GM18870 (cell line): ENCODE results near the gene MYLK2.
"Not testable (repeated sequence)": the region's sequence is repeated elsewhere in the genome, so short reads cannot be mapped to it uniquely, and the experiment has no call there.

Experiments
- ATAC-seq: cut with Tn5 transposase; IDR thresholded peaks from one replicate; pipeline ENCODE4 v1.9.1; 2021; ENCODE audit warnings: moderate library complexity; ENCODE audit not compliant: unreplicated experiment

The MYLK2 gene

GRCh38 chr20:31815408-31816188 is 3.6 kb upstream of the MYLK2 start:
- no peak for ATAC-seq

GRCh38 chr20:31816221-31816620 is 2.9 kb upstream of the MYLK2 start:
- no peak for ATAC-seq

GRCh38 chr20:31817461-31817860 is 1.7 kb upstream of the MYLK2 start:
- ATAC-seq = no peak

- no peak for ATAC-seq
Observed at GRCh38 chr20:31818376-31818908, 714 bp upstream of the MYLK2 start.

DNA sequence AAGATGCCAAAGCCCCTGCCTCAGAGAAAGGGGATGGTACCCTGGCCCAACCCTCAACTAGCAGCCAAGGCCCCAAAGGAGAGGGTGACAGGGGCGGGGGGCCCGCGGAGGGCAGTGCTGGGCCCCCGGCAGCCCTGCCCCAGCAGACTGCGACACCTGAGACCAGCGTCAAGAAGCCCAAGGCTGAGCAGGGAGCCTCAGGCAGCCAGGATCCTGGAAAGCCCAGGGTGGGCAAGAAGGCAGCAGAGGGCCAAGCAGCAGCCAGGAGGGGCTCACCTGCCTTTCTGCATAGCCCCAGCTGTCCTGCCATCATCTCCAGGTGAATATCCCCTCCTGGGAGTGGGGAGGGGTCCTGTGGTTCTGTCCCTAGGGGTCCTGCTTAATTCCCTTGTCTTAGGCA is 1.1 kb downstream of the MYLK2 start:
- no peak for ATAC-seq

DNA sequence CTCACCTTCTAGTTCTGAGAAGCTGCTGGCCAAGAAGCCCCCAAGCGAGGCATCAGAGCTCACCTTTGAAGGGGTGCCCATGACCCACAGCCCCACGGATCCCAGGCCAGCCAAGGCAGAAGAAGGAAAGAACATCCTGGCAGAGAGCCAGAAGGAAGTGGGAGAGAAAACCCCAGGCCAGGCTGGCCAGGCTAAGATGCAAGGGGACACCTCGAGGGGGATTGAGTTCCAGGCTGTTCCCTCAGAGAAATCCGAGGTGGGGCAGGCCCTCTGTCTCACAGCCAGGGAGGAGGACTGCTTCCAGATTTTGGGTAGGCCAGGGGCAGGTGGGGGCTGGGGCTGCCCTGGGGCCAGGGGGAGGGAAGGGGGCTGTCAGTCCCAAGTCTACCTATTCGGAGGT is 2.3 kb downstream of the MYLK2 start:
- no peak for ATAC-seq

GRCh38 chr20:31822421-31823330 is 3.5 kb downstream of the MYLK2 start:
- ATAC-seq = no peak

GRCh38 chr20:31823360-31824124 is 4.4 kb downstream of the MYLK2 start:
- no peak for ATAC-seq

GRCh38 chr20:31824125-31824485 is 4.9 kb downstream of the MYLK2 start:
- no peak for ATAC-seq

DNA sequence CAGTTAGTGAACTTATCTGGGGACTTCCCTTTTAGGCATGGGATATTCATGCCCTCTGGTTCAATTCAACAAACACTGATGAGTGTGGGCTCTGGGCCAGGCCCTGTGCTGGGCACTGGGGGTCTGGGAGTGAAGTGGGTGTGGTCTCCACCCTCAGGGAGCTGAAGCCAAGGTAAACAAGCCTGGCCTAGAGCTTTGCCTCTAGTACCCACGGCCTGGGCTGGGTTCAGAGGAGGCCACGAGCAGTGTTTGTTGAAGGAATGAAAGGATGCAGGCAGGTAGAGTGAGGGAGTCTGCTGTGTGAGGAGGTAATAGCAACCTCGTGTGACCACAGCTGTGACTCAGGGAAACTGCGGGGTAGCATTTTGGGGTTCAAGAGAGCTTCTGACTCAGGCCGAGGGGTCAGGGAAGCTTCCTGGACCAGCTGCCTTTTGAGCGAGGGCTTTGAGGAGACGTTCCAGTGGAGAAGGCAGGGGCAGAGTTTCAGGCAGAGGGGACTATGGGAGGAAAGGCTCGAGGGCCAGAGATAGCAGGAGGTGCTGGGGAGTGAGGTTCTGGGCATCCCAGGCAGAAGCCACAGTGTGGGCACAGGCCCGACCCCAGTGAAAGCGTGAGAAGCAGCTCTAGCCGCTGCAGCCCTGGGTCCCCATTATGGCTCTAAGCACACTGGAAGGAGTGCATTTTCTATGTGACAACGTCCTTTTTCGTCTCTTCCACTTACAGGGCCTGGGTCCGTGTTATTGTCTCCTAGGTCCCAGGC is 5.6 kb downstream of the MYLK2 start:
- ATAC-seq = no peak

GRCh38 chr20:31826074-31826473 is 6.9 kb downstream of the MYLK2 start:
- ATAC-seq = no peak

DNA sequence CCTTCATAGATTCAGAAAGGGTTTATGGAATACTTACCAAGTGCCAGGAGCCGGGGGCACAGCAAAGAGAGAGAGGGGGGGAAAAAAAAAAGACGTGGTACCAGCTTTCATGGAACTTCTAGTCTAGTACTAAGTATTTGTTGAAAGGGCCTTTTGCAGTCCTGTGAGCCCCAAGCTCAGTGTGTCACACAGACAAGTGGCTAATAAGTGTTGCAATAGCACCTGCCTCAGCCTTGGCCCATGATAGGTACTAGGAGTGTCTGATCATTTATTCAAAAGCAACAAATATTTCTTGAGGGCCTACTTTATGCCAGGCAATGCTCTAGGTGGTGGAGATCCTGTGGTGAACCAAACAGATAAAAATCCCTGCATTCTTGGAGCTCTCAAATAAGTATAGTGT is 7.9 kb downstream of the MYLK2 start:
- ATAC-seq = no peak

DNA sequence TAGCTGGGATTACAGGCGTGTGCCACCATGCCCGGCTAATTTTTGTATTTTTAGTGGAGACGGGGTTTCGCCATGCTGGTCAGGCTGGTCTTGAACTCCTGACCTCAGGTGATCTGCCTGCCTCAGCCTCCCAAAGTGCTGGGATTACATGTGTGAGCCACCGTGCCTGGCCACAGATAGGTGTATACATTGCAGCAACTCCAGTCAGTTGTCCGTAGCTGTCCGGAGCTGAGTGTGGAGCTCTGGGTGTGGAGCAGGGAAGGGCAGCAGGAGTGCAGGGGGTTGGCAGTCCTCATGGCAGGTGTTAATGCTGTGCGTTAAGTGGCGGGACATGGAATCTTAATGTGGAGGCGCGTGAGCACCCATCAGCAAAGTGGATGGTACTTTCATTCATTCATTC is 8.9 kb downstream of the MYLK2 start:
- not testable (repeated sequence) for ATAC-seq

DNA sequence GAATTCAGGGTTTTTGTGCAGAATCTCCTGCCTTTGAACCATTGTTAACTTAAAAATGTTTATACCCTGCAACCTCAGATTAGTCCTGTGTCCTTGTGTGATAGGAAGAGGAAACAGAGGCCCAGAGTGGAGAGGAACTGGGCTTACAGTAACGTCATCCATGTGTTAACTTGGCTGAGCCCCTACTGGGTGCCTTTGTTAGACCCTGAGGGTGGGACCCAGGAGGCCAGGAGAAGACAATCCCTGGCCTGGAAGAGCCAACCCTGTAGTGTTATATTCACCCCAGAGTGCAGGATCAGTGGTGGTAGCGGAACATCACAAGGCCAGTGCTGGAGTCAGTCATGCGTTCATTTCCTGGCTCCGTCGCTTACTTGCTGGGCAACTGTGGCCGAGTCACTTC is 10.6 kb downstream of the MYLK2 start:
- no peak for ATAC-seq

- ATAC-seq = no peak
Observed at GRCh38 chr20:31830406-31830981, 11.3 kb downstream of the MYLK2 start.

DNA sequence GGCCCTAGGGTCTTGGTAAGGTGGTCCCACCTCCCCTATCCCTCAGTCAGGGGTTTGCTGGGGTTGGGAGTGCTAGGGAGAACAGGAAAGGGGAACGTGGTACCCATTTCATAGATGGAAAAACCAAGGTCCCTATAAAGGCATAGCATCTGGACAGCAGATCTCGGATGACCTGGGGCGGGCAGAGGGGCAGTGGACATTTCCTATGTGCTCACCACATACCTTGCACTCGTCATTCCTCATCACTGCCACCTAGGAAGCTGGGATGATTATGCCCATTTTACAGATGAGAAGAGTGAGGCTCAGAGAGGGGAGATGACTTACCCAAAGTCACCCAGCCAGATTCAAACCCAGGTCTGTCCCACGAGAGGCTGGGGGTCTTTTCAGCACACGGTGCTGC is 12.1 kb downstream of the MYLK2 start:
- no peak for ATAC-seq

GRCh38 chr20:31831771-31832306 is 12.7 kb downstream of the MYLK2 start:
- no peak for ATAC-seq

GRCh38 chr20:31833130-31833930 is 14.2 kb downstream of the MYLK2 start:
- ATAC-seq = no peak

- ATAC-seq = no peak
Observed at GRCh38 chr20:31833931-31834521, 14.9 kb downstream of the MYLK2 start.
